ENCODE data around the gene TICAM1. TPM values are rescaled to one million over a fixed set of nuclear protein-coding genes. Genes with fewer than 3 reads are reported as not detected.
"Not testable (repeated sequence)": the region's sequence is repeated elsewhere in the genome, so short reads cannot be mapped to it uniquely, and the experiment has no call there.

The TICAM1 gene
- total and polyA plus RNA-seq, 5 donors = 5.3 to 6.9 (median 6.6) TPM

GRCh38 chr19:4844348-4845179, 13.1 kb upstream of the TICAM1 start:
- no peaks in the 10 kb centered on the region for H3K27me3 ChIP-seq (ENCODE audit: control insufficient read depth, insufficient read depth)
- WGBS = 65% methylated on average over 10 of the region's 10 CpGs
- no peaks in the 10 kb centered on the region for H3K4me1 ChIP-seq (ENCODE audit: control insufficient read depth, insufficient read depth, low read length)
- intact Hi-C loops (cut with DNase I) = no loop called here
- H3K9me3 ChIP-seq (ENCODE audit: control insufficient read depth, low read length) = no peaks in the 10 kb centered on the region
- ATAC-seq (peak; percentile 11 to 30), DNase-seq (peak in 2 of 3 donors; percentile 40 to 64)
- no peak overlapping the region for H3K4me3 ChIP-seq (ENCODE audit: low read length)
- no peak overlapping the region for H3K27ac ChIP-seq (ENCODE audit: low read length)

DNA sequence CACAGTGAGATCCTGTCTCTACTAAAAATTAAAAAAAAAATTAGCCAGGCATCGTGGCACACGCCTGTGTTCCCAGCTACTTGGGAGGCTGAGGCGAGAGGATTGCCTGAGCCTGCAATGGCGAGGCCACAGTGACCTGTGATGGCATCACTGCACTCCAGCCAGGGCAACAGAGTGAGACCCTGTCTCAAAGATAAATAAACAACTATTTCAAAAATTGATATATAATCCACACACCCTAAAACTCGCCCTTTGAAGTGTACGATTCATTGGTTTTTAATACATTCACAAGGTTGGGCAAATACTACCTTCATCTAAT, 12.1 kb upstream of the TICAM1 start:
- intact Hi-C loops (cut with DNase I) = no loop called here
- WGBS = 97% methylated on average over 6 of the region's 6 CpGs
- Histone ChIP-seq H3K4me1 (ENCODE audit: control insufficient read depth, insufficient read depth, low read length) (no peaks in the 10 kb centered on the region), H3K4me3 (ENCODE audit: low read length) (no peak overlapping the region), H3K27me3 (ENCODE audit: control insufficient read depth, insufficient read depth) (no peaks in the 10 kb centered on the region), H3K9me3 (ENCODE audit: control insufficient read depth, low read length) (no peaks in the 10 kb centered on the region), H3K27ac (ENCODE audit: low read length) (no peak overlapping the region)
- no peak for ATAC-seq
- DNase-seq = no peak

GRCh38 chr19:4839192-4839591, 7.7 kb upstream of the TICAM1 start:
- intact Hi-C loops (cut with DNase I) = no loop called here
- ATAC-seq (peak in 1 of 2 donors; percentile 28), DNase-seq (no peak)
- H3K27me3 ChIP-seq (ENCODE audit: control insufficient read depth, insufficient read depth) = no peaks in the 10 kb centered on the region
- no peak overlapping the region for H3K27ac ChIP-seq (ENCODE audit: low read length)
- H3K4me1 ChIP-seq (ENCODE audit: control insufficient read depth, insufficient read depth, low read length) = no peaks in the 10 kb centered on the region
- no peaks in the 10 kb centered on the region for H3K9me3 ChIP-seq (ENCODE audit: control insufficient read depth, low read length)
- H3K4me3 ChIP-seq (ENCODE audit: low read length) = no peak overlapping the region
- WGBS = 95% methylated on average over 17 of the region's 17 CpGs

GRCh38 chr19:4832776-4833175, 1.3 kb upstream of the TICAM1 start:
- WGBS = 92% methylated on average over 5 of the region's 5 CpGs
- ATAC-seq (no peak), DNase-seq (no peak)
- H3K4me3 ChIP-seq (ENCODE audit: low read length) = no peak overlapping the region
- no peaks in the 10 kb centered on the region for H3K9me3 ChIP-seq (ENCODE audit: control insufficient read depth, low read length)
- intact Hi-C loops (cut with DNase I) = no loop called here
- peaks cover 3% of the 10 kb centered on the region for H3K4me1 ChIP-seq (ENCODE audit: control insufficient read depth, insufficient read depth, low read length)
- no peak overlapping the region for H3K27ac ChIP-seq (ENCODE audit: low read length)
- no peaks in the 10 kb centered on the region for H3K27me3 ChIP-seq (ENCODE audit: control insufficient read depth, insufficient read depth)

DNA sequence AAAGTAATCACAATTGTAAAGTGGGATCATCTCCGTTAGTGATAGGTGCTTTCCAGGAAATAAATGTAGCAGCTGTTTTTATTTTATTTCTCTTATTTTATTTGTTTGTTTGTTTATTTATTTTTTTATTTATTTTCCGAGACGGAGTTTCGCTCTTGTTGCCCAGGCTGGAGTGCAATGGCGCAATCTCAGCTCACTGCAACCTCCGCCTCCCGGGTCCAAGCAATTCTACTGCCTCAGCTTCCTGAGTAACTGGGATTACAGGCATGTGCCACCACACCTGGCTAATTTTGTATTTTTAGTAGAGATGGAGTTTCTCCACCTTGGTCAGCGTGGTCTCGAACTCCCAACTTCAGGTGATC, 448 bp upstream of the TICAM1 start:
- H3K4me1 ChIP-seq (ENCODE audit: control insufficient read depth, insufficient read depth, low read length); intact Hi-C loops (cut with DNase I); H3K9me3 ChIP-seq (ENCODE audit: control insufficient read depth, low read length); H3K27me3 ChIP-seq (ENCODE audit: control insufficient read depth, insufficient read depth); DNase-seq; ATAC-seq: not testable (repeated sequence)
- peak overlapping the region; percentile 94 for H3K4me3 ChIP-seq (ENCODE audit: low read length)
- H3K27ac ChIP-seq (ENCODE audit: low read length) = peak overlapping the region; percentile 95
- WGBS = 31% methylated on average over 9 of the region's 9 CpGs

DNA sequence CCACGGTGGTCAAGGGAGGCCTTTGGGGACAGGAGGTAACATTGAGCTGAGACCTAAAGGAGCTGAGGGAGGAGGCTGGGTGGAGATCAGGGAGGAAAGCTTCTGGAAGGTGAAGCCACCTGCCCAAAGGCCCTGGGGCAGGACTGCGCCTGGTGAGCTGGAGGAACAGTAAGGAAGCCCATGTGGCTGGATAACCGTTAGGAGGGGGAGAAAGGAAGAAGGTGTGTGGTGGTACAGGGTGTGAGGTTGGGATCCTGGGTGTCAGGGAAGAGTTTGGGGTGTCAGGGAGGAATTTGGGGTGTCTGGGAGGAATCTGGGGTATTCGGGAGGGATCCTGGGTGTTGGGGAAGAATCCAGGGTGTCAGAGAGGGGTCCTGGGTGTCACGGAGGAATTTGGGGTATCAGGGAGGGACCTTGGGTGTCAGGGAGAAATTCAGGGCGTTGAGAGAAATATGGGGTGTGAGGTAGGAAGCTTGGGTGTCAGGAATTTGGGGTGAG, 695 bp downstream of the TICAM1 start:
- peak overlapping the region; percentile 94 for H3K4me3 ChIP-seq (ENCODE audit: low read length)

GRCh38 chr19:4830332-4830731, 1.2 kb downstream of the TICAM1 start:
- peak overlapping the region; percentile 95 for H3K27ac ChIP-seq (ENCODE audit: low read length)
- peaks cover 3% of the 10 kb centered on the region for H3K4me1 ChIP-seq (ENCODE audit: control insufficient read depth, insufficient read depth, low read length)
- H3K4me3 ChIP-seq (ENCODE audit: low read length) = peak overlapping the region; percentile 94
- H3K9me3 ChIP-seq (ENCODE audit: control insufficient read depth, low read length) = no peaks in the 10 kb centered on the region
- ATAC-seq (no peak), DNase-seq (no peak)
- WGBS = 91% methylated on average over 6 of the region's 6 CpGs
- no peaks in the 10 kb centered on the region for H3K27me3 ChIP-seq (ENCODE audit: control insufficient read depth, insufficient read depth)
- intact Hi-C loops (cut with DNase I) = no loop called here

More for the DNA sequence above, 695 bp downstream of the TICAM1 start:
- no peaks in the 10 kb centered on the region for H3K27me3 ChIP-seq (ENCODE audit: control insufficient read depth, insufficient read depth)
- ATAC-seq (peak in 1 of 2 donors; percentile 28), DNase-seq (no peak)
- H3K9me3 ChIP-seq (ENCODE audit: control insufficient read depth, low read length) = no peaks in the 10 kb centered on the region
- WGBS = 72% methylated on average over 6 of the region's 6 CpGs
- intact Hi-C loops (cut with DNase I) = no loop called here
- peaks cover 3% of the 10 kb centered on the region for H3K4me1 ChIP-seq (ENCODE audit: control insufficient read depth, insufficient read depth, low read length)
- peak overlapping the region; percentile 95 for H3K27ac ChIP-seq (ENCODE audit: low read length)

- H3K27ac ChIP-seq (ENCODE audit: low read length) = no peak overlapping the region
- no peaks in the 10 kb centered on the region for H3K9me3 ChIP-seq (ENCODE audit: control insufficient read depth, low read length)
- DNase-seq (no peak), ATAC-seq (no peak)
- peaks cover 3% of the 10 kb centered on the region for H3K4me1 ChIP-seq (ENCODE audit: control insufficient read depth, insufficient read depth, low read length)
- no peaks in the 10 kb centered on the region for H3K27me3 ChIP-seq (ENCODE audit: control insufficient read depth, insufficient read depth)
- no peak overlapping the region for H3K4me3 ChIP-seq (ENCODE audit: low read length)
- WGBS = 70% methylated on average over 16 of the region's 16 CpGs
- intact Hi-C loops (cut with DNase I) = no loop called here
Observed at GRCh38 chr19:4829001-4829712, 2.4 kb downstream of the TICAM1 start.

GRCh38 chr19:4823577-4823976, 7.9 kb downstream of the TICAM1 start:
- Histone ChIP-seq H3K27ac (ENCODE audit: low read length) (no peak overlapping the region), H3K4me1 (ENCODE audit: control insufficient read depth, insufficient read depth, low read length) (no peaks in the 10 kb centered on the region), H3K9me3 (ENCODE audit: control insufficient read depth, low read length) (no peaks in the 10 kb centered on the region), H3K4me3 (ENCODE audit: low read length) (no peak overlapping the region), H3K27me3 (ENCODE audit: control insufficient read depth, insufficient read depth) (no peaks in the 10 kb centered on the region)
- intact Hi-C loops (cut with DNase I) = no loop called here
- 97% methylated on average over 6 of the region's 6 CpGs for WGBS
- ATAC-seq (no peak), DNase-seq (no peak)

DNA sequence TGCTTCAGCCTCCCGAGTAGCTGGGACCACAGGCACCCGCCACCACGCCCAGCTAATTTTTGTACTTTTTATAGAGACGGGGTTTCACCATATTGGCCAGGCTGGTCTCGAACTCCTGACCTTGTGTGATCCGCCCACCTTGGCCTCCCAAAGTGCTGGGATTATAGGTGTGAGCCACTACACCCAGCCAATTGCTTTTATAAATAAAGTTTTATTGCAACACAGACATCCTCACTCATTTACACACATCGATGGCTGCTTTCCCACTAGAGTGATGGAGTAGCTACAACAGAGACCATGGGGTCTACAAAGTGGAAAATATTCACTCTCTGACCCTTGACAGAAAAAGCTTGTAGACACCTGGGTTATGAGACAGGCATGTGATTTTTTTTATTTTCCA, 9.2 kb downstream of the TICAM1 start:
- H3K27me3 ChIP-seq (ENCODE audit: control insufficient read depth, insufficient read depth); H3K9me3 ChIP-seq (ENCODE audit: control insufficient read depth, low read length); intact Hi-C loops (cut with DNase I); H3K27ac ChIP-seq (ENCODE audit: low read length); DNase-seq; H3K4me3 ChIP-seq (ENCODE audit: low read length); ATAC-seq; H3K4me1 ChIP-seq (ENCODE audit: control insufficient read depth, insufficient read depth, low read length): not testable (repeated sequence)
- 98% methylated on average over 7 of the region's 7 CpGs for WGBS

DNA sequence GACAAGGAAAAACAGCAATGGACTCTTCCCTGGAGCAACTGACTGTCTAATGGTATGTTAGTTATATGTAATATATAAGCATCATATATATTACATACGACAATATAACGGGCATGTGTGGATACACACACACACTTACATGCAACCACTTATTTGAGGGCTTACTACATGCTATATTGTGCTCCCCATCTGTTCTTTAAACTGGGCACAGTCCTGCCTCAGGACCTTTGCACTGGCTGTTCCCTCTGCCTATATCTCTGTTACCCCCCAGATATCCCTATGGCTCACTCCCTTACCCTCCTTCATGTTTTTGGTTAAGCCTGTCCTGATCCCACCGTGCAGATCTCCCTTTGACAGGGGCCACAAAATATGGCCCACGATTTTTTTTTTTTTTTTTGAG, 10.2 kb downstream of the TICAM1 start:
- 89% methylated on average over 4 of the region's 4 CpGs for WGBS
- Histone ChIP-seq H3K27me3 (ENCODE audit: control insufficient read depth, insufficient read depth) (no peaks in the 10 kb centered on the region), H3K4me3 (ENCODE audit: low read length) (no peak overlapping the region), H3K27ac (ENCODE audit: low read length) (no peak overlapping the region), H3K4me1 (ENCODE audit: control insufficient read depth, insufficient read depth, low read length) (no peaks in the 10 kb centered on the region), H3K9me3 (ENCODE audit: control insufficient read depth, low read length) (no peaks in the 10 kb centered on the region)
- DNase-seq (no peak), ATAC-seq (no peak)
- intact Hi-C loops (cut with DNase I) = no loop called here

All from right cardiac atrium (tissue), 5 donors.